ENCODE data around the gene TMCO6. TPM values are rescaled to one million over a fixed set of nuclear protein-coding genes. Genes with fewer than 3 reads are reported as not detected.
A peak's percentile ranks its signal among the peaks of the same experiment; 100 is the strongest.
"Not testable (repeated sequence)": the region's sequence is repeated elsewhere in the genome, so short reads cannot be mapped to it uniquely, and the experiment has no call there.

Gene TMCO6
- total and polyA plus RNA-seq, 3 experiments from 2014 or later, result 15.4 to 24.4 (median 23.9) TPM

- Histone ChIP-seq H3K4me1 (ENCODE audit: insufficient read depth, low read length) (peaks cover 24% of the 10 kb centered on the region), H3K36me3 (ENCODE audit: insufficient read depth, low read length) (no peaks in the 10 kb centered on the region), H3K27me3 (ENCODE audit: insufficient read depth, low read length, poor library complexity, severe bottlenecking) (no peaks in the 10 kb centered on the region), H3K9me3 (ENCODE audit: low read length) (no peaks in the 10 kb centered on the region), H3K4me3 (ENCODE audit: low read length) (no peak overlapping the region), H3K27ac (ENCODE audit: low read depth, low read length) (no peak overlapping the region)
- no peak for DNase-seq
- H3K4me3 Mint-ChIP-seq, result peak overlapping the region in 4 of 7 donors; percentile 48 to 81 (median 60)
- ChIA-PET CTCF (no interaction called here), POLR2A (no interaction called here)
- peaks cover 0 to 21% (median 2%) of the 10 kb centered on the region in 3 donors for H3K36me3 Mint-ChIP-seq
- H3K9me3 Mint-ChIP-seq, result peaks cover 0 to 2% (median 0%) of the 10 kb centered on the region in 5 donors
- H3K27ac Mint-ChIP-seq, result peak overlapping the region in 2 of 8 donors; percentile 77 to 79
- H3K27me3 Mint-ChIP-seq, result peaks cover 3 to 6% of the 10 kb centered on the region in 2 donors
- H3K4me1 Mint-ChIP-seq, result peaks cover 40 to 52% (median 52%) of the 10 kb centered on the region in 3 donors
Measured at GRCh38 chr5:140637371-140638100, 1.7 kb upstream of the TMCO6 start.

GRCh38 chr5:140638898-140639147 lies 428 bp upstream of the TMCO6 start:
- H3K27me3 Mint-ChIP-seq; H3K27me3 ChIP-seq (ENCODE audit: insufficient read depth, low read length, poor library complexity, severe bottlenecking); H3K36me3 ChIP-seq (ENCODE audit: insufficient read depth, low read length); H3K9me3 Mint-ChIP-seq; DNase-seq; H3K9me3 ChIP-seq (ENCODE audit: low read length): not testable (repeated sequence)
- H3K36me3 Mint-ChIP-seq, result peaks cover 0 to 30% (median 2%) of the 10 kb centered on the region in 3 donors
- H3K27ac Mint-ChIP-seq, result peak overlapping the region; percentile 79 to 99 (median 97)
- peaks cover 31 to 46% (median 41%) of the 10 kb centered on the region in 3 donors for H3K4me1 Mint-ChIP-seq
- peak overlapping the region; percentile 86 for H3K27ac ChIP-seq (ENCODE audit: low read depth, low read length)
- H3K4me1 ChIP-seq (ENCODE audit: insufficient read depth, low read length), result peaks cover 18% of the 10 kb centered on the region
- CTCF ChIA-PET, result interaction anchor here (0.7 to 2.1 kb wide), 8 partner anchors 8 to 265 kb away, joined by 3 to 13 read pairs (median 3); partner anchors contain the start of genes EIF4EBP3, IK and NDUFA2
- H3K4me3 Mint-ChIP-seq, result peak overlapping the region; percentile 86 to 96 (median 90)
- POLR2A ChIA-PET, result interaction anchor here (1.5 to 2.0 kb wide), 2 partner anchors 9 to 72 kb away, joined by 7 to 12 read pairs; partner anchors contain the start of genes IK and NDUFA2
- peak overlapping the region; percentile 62 for H3K4me3 ChIP-seq (ENCODE audit: low read length)

- Mint-ChIP-seq H3K4me3 (peak overlapping the region in 1 of 7 donors; percentile 86), H3K9me3 (no peaks in the 10 kb centered on the region), H3K27me3 (no peaks in the 10 kb centered on the region), H3K36me3 (peaks cover 0 to 53% (median 5%) of the 10 kb centered on the region in 3 donors), H3K27ac (peak overlapping the region in 2 of 8 donors; percentile 55 to 79), H3K4me1 (peaks cover 37 to 69% (median 52%) of the 10 kb centered on the region in 3 donors)
- Histone ChIP-seq H3K36me3 (ENCODE audit: insufficient read depth, low read length) (peaks cover 10% of the 10 kb centered on the region), H3K4me1 (ENCODE audit: insufficient read depth, low read length) (peaks cover 26% of the 10 kb centered on the region), H3K27ac (ENCODE audit: low read depth, low read length) (no peak overlapping the region), H3K27me3 (ENCODE audit: insufficient read depth, low read length, poor library complexity, severe bottlenecking) (no peaks in the 10 kb centered on the region), H3K9me3 (ENCODE audit: low read length) (no peaks in the 10 kb centered on the region), H3K4me3 (ENCODE audit: low read length) (no peak overlapping the region)
- no peak for DNase-seq
- POLR2A ChIA-PET, result interaction anchor here (1.4 kb wide), 1 partner anchor 78 kb away, joined by 3 read pairs; the partner anchor contains the start of gene APBB3
- CTCF ChIA-PET, result interaction anchor here (1.1 to 2.5 kb wide), 2 partner anchors 94 to 290 kb away, joined by 3 to 9 read pairs; partner anchors contain the start of gene EIF4EBP3
Measured at GRCh38 chr5:140641716-140642115, 2.5 kb downstream of the TMCO6 start.

GRCh38 chr5:140642718-140643117 lies 3.5 kb downstream of the TMCO6 start:
- H3K27me3 Mint-ChIP-seq, result peaks cover 0 to under 1% of the 10 kb centered on the region in 2 donors
- H3K27ac ChIP-seq (ENCODE audit: low read depth, low read length), result no peak overlapping the region
- no peak overlapping the region for H3K4me3 ChIP-seq (ENCODE audit: low read length)
- peaks cover 0 to 60% (median 6%) of the 10 kb centered on the region in 3 donors for H3K36me3 Mint-ChIP-seq
- DNase-seq, result no peak
- ChIA-PET CTCF (interaction anchor here (1.1 to 2.5 kb wide), 2 partner anchors 95 to 291 kb away, joined by 3 to 9 read pairs; partner anchors contain the start of gene EIF4EBP3), POLR2A (interaction anchor here (1.4 kb wide), 1 partner anchor 79 kb away, joined by 3 read pairs; the partner anchor contains the start of gene APBB3)
- peak overlapping the region in 2 of 7 donors; percentile 13 to 67 for H3K4me3 Mint-ChIP-seq
- H3K9me3 Mint-ChIP-seq, result no peaks in the 10 kb centered on the region
- H3K27me3 ChIP-seq (ENCODE audit: insufficient read depth, low read length, poor library complexity, severe bottlenecking), result no peaks in the 10 kb centered on the region
- peaks cover 10% of the 10 kb centered on the region for H3K36me3 ChIP-seq (ENCODE audit: insufficient read depth, low read length)
- H3K27ac Mint-ChIP-seq, result peak overlapping the region in 2 of 8 donors; percentile 15 to 26
- peaks cover 45 to 78% (median 60%) of the 10 kb centered on the region in 3 donors for H3K4me1 Mint-ChIP-seq
- peaks cover 30% of the 10 kb centered on the region for H3K4me1 ChIP-seq (ENCODE audit: insufficient read depth, low read length)
- no peaks in the 10 kb centered on the region for H3K9me3 ChIP-seq (ENCODE audit: low read length)

GRCh38 chr5:140647042-140647419 lies 7.8 kb downstream of the TMCO6 start:
- Mint-ChIP-seq H3K36me3 (peaks cover 6 to 82% (median 11%) of the 10 kb centered on the region in 3 donors), H3K4me1 (peaks cover 37 to 70% (median 62%) of the 10 kb centered on the region in 3 donors), H3K27me3 (peaks cover 0 to 2% of the 10 kb centered on the region in 2 donors), H3K4me3 (peak overlapping the region; percentile 93 to 100 (median 99)), H3K27ac (peak overlapping the region; percentile 94 to 100 (median 100)), H3K9me3 (no peaks in the 10 kb centered on the region)
- Histone ChIP-seq H3K36me3 (ENCODE audit: insufficient read depth, low read length) (peaks cover 31% of the 10 kb centered on the region), H3K9me3 (ENCODE audit: low read length) (no peaks in the 10 kb centered on the region), H3K27ac (ENCODE audit: low read depth, low read length) (peak overlapping the region; percentile 97), H3K4me3 (ENCODE audit: low read length) (peak overlapping the region; percentile 92), H3K4me1 (ENCODE audit: insufficient read depth, low read length) (peaks cover 29% of the 10 kb centered on the region), H3K27me3 (ENCODE audit: insufficient read depth, low read length, poor library complexity, severe bottlenecking) (no peaks in the 10 kb centered on the region)
- ChIA-PET POLR2A (interaction anchor here (0.7 to 2.7 kb wide), 15 partner anchors 8 to 980 kb away, joined by 3 to 16 read pairs (median 8); partner anchors contain the start of genes ANKHD1, APBB3, CD14 and DND1), CTCF (interaction anchor here (0.8 to 2.2 kb wide), 11 partner anchors 8 to 274 kb away, joined by 3 to 21 read pairs (median 5); partner anchors contain the start of genes ANKHD1, CD14, EIF4EBP3 and HARS1)
- DNase-seq, result no peak

GRCh38 chr5:140658870-140659269 lies 19.6 kb downstream of the TMCO6 start:
- POLR2A ChIA-PET, result no interaction called here
- Mint-ChIP-seq H3K27me3 (no peaks in the 10 kb centered on the region), H3K4me3 (peak overlapping the region in 1 of 7 donors; percentile 6), H3K9me3 (no peaks in the 10 kb centered on the region), H3K27ac (peak overlapping the region in 3 of 8 donors; percentile 10 to 82 (median 70)), H3K4me1 (peaks cover 3 to 13% (median 6%) of the 10 kb centered on the region in 3 donors), H3K36me3 (peaks cover 9 to 87% (median 35%) of the 10 kb centered on the region in 3 donors)
- no peaks in the 10 kb centered on the region for H3K9me3 ChIP-seq (ENCODE audit: low read length)
- H3K36me3 ChIP-seq (ENCODE audit: insufficient read depth, low read length), result peaks cover 81% of the 10 kb centered on the region
- H3K27ac ChIP-seq (ENCODE audit: low read depth, low read length), result no peak overlapping the region
- no peaks in the 10 kb centered on the region for H3K27me3 ChIP-seq (ENCODE audit: insufficient read depth, low read length, poor library complexity, severe bottlenecking)
- no peak for DNase-seq
- CTCF ChIA-PET, result no interaction called here
- no peak overlapping the region for H3K4me3 ChIP-seq (ENCODE audit: low read length)
- H3K4me1 ChIP-seq (ENCODE audit: insufficient read depth, low read length), result no peaks in the 10 kb centered on the region

GRCh38 chr5:140660371-140660770 lies 21.1 kb downstream of the TMCO6 start:
- H3K9me3 Mint-ChIP-seq; H3K4me3 Mint-ChIP-seq; H3K9me3 ChIP-seq (ENCODE audit: low read length); H3K27ac ChIP-seq (ENCODE audit: low read depth, low read length); POLR2A ChIA-PET; H3K4me1 ChIP-seq (ENCODE audit: insufficient read depth, low read length); H3K27me3 Mint-ChIP-seq; H3K4me3 ChIP-seq (ENCODE audit: low read length); DNase-seq; H3K27me3 ChIP-seq (ENCODE audit: insufficient read depth, low read length, poor library complexity, severe bottlenecking); CTCF ChIA-PET: not testable (repeated sequence)
- peaks cover 4 to 83% (median 29%) of the 10 kb centered on the region in 3 donors for H3K36me3 Mint-ChIP-seq
- peaks cover 11 to 16% (median 12%) of the 10 kb centered on the region in 3 donors for H3K4me1 Mint-ChIP-seq
- peaks cover 66% of the 10 kb centered on the region for H3K36me3 ChIP-seq (ENCODE audit: insufficient read depth, low read length)
- peak overlapping the region in 4 of 8 donors; percentile 4 to 70 (median 62) for H3K27ac Mint-ChIP-seq
